NB4 (cell line): ENCODE data around the gene ANKRD42.

ENCODE experiments used
- TF ChIP-seq, protein P1 (sequence below): IDR thresholded peaks from one replicate; pipeline ENCODE4 v1.5.1; 2012; ENCODE audit warnings: low read depth, low read length
- TF ChIP-seq, protein P2 (sequence below): IDR thresholded peaks from 2 replicates; pipeline ENCODE4 v1.6.1; 2011; ENCODE audit warnings: low read depth, low read length

DNA sequence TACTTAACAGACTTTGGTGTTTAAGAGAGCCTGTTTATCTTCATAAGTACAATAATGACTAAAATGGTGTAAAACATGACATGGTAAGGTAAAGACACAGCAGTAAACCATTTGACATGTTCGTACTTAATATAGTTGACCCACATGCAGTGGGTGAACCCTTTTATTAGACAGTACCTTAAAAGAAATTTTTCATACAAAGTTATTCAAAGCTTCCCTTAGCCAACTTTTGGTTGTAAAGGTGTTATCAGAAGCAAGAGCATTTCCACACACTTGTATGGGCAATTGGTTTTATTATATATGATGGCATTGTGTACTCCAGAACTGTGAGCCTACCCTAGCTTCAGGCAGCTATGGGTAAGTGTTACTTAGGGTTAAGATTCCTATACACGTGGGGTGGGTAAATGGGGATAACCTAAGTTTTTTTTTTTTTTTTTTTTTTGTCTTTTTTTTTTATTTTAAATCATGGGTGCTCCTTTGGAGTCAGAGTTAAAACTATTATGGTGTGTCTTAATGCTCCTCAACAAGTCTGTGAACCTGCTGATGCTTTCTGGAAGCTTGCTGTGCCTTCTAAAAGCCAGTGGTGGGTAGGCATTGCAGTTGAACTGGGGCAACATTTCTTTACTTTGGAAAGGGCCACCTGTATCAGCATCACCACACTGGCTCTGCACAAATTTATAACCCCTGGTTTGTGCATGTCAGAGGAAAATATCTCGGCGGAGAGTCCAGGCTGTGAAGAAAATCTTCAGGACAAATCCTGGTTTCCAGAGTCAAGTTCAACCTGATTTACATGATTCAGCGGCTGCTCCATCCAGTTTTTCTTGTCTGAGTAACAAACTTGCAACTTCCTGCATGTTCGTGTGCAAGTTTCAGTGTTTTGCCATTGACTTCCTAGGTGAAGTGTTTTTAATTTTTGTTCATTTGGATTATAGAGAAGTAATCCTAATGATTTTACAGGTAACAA lies 33.3 kb upstream of the ANKRD42 start:
- TF ChIP-seq, protein P1, sequence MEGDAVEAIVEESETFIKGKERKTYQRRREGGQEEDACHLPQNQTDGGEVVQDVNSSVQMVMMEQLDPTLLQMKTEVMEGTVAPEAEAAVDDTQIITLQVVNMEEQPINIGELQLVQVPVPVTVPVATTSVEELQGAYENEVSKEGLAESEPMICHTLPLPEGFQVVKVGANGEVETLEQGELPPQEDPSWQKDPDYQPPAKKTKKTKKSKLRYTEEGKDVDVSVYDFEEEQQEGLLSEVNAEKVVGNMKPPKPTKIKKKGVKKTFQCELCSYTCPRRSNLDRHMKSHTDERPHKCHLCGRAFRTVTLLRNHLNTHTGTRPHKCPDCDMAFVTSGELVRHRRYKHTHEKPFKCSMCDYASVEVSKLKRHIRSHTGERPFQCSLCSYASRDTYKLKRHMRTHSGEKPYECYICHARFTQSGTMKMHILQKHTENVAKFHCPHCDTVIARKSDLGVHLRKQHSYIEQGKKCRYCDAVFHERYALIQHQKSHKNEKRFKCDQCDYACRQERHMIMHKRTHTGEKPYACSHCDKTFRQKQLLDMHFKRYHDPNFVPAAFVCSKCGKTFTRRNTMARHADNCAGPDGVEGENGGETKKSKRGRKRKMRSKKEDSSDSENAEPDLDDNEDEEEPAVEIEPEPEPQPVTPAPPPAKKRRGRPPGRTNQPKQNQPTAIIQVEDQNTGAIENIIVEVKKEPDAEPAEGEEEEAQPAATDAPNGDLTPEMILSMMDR = no peak
- TF ChIP-seq, protein P2, sequence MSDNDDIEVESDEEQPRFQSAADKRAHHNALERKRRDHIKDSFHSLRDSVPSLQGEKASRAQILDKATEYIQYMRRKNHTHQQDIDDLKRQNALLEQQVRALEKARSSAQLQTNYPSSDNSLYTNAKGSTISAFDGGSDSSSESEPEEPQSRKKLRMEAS = no peak
